Measurements from ENCODE around the gene NPRL2. TPM values are rescaled to one million over a fixed set of nuclear protein-coding genes. Genes with fewer than 3 reads are reported as not detected.
"Not testable (repeated sequence)": the region's sequence is repeated elsewhere in the genome, so short reads cannot be mapped to it uniquely, and the experiment has no call there.

The NPRL2 gene
- total RNA-seq, 1 experiment from 2014 or later = 14.0 TPM

DNA sequence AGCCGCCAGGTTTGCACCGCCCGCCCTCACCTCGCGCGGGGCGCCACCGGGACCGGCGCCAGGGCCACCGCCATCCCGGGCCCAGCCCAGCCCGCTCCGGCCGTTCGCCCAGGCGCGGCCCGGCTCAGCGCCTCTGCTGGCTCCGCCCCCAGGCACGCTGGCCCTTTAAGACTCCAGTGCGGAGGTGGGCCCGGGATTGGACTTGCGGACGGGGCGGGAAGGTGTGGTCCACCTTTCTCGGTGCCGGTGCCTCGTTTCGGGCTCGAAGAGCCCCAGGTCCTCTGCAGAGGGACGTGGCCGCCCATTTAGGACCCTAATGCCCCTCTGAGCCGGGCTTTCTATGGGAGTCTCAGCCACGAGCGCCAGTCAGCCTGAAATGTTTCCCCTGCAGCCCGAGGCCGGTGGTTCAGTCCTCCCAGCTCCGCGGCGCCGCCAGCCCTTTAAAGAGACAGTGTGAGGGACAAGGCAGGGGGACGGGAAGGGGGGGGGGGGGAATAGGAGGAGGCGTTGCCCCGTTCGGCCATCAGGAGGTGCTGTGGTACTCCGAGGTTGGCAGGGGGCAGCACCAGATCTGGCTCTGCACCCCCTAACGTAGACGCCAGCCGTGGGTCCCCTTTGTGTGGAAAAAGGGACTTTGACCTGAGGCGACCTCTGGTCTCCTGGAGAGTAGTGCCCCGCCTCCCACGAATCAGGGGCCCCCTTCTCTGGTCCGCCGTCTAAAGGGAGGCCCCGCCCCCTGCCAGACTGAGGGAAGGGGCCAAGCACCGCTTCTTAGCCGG is 29.1 kb downstream of the NPRL2 start:
- Histone ChIP-seq H3K27ac (peak overlapping the region; percentile 98), H3K4me3 (peak overlapping the region; percentile 90), H3K4me1 (peaks cover 4% of the 10 kb centered on the region; the same call in 1 of the 2 replicates), H3K27me3 (no peaks in the 10 kb centered on the region), H3K9me3 (replicated peaks) (no peaks in the 10 kb centered on the region), H3K36me3 (peaks cover 5% of the 10 kb centered on the region)
- DNase-seq = peak; percentile 89 to 92

GRCh38 chr3:50320853-50321335 is 29.7 kb downstream of the NPRL2 start:
- Histone ChIP-seq H3K27me3 (no peaks in the 10 kb centered on the region), H3K4me3 (peak overlapping the region; percentile 90), H3K9me3 (replicated peaks) (no peaks in the 10 kb centered on the region), H3K36me3 (peaks cover 5% of the 10 kb centered on the region), H3K4me1 (peaks cover 4% of the 10 kb centered on the region; the same call in 1 of the 2 replicates), H3K27ac (peak overlapping the region; percentile 98)
- DNase-seq = peak; percentile 77 to 79

DNA sequence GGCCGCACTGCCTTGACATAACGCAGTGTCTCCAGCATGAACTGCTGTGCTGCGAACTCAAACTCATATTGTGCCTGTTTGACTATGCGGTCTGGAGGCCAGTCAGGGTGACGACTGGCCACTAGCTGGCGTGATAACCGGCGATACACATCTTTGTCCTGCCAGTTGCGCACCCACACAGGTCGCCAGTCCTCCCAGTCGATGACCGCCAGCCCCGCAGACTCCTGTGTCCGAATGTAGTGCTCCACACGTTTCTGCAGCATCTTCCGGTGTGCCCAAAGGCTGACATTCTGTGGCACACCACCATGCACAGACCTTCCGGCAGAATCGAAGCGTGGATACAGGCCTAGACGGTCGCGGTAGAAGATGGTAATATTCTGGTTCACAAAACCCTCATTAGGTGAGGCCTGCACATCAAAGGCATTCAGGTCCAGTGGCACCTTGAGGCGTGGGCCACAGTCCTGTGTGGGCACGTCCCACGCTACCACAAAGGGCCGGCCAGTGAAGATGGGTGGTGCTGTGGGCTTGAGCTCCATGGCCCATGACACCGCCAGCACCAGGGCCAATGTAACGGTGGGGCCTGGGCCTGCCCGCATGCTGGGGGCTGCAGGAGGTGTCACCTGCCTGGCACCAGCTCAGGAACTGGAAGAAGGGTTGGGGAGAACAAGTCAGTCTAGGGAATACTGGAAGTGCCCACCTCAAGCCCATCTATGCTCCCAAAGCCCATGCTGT is 30.5 kb downstream of the NPRL2 start:
- Histone ChIP-seq H3K36me3 (peaks cover 5% of the 10 kb centered on the region), H3K27ac (no peak overlapping the region; the same call in 1 of the 2 replicates), H3K27me3 (no peaks in the 10 kb centered on the region), H3K4me1 (peaks cover 4% of the 10 kb centered on the region; the same call in 1 of the 2 replicates), H3K9me3 (replicated peaks) (no peaks in the 10 kb centered on the region), H3K4me3 (peak overlapping the region; percentile 90)
- no peak for DNase-seq

DNA sequence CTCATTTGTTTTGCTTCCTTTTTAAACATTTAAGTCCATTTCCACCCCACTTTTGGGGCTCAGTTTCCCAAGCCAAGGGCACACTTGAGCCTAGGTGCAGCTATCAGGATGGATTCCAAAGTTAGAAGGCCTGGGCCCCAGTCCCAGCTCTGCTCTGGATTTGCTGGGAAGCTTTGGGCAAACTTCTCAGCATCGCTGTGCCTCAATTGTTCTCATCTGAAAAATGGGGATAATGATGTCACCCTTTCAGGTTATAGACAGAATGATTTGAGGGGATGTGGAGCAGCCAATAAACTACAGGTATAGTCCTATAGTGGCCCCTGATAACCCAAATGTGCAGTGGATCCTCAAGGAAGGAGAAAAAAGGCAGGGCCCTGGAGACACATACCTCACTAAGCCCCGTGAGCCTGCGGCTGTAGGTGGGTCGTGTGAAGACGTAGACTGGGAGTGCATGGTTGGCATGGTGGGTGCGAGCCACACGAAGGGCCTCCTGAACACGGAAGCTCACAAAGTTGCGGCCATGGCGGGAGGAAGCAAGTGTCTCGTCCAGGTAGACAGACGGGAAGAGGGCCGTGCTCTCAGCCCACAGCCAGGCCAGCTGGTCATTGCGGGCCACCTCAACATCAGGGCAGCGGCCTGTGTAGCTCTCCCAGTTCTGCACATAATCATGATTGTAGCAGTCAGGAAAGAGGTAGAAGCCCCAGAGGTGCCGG is 31.2 kb downstream of the NPRL2 start:
- Histone ChIP-seq H3K9me3 (replicated peaks) (no peaks in the 10 kb centered on the region), H3K27me3 (no peaks in the 10 kb centered on the region), H3K4me1 (peaks cover 2% of the 10 kb centered on the region; the same call in 1 of the 2 replicates), H3K4me3 (no peak overlapping the region), H3K36me3 (peaks cover 5% of the 10 kb centered on the region), H3K27ac (no peak overlapping the region)
- DNase-seq = no peak

GRCh38 chr3:50318615-50319014 is 32.0 kb downstream of the NPRL2 start:
- Histone ChIP-seq H3K27me3 (no peaks in the 10 kb centered on the region), H3K36me3 (peaks cover 5% of the 10 kb centered on the region), H3K27ac (no peak overlapping the region), H3K4me3 (no peak overlapping the region), H3K9me3 (replicated peaks) (no peaks in the 10 kb centered on the region), H3K4me1 (no peaks in the 10 kb centered on the region; the same call in 1 of the 2 replicates)
- DNase-seq = no peak

DNA sequence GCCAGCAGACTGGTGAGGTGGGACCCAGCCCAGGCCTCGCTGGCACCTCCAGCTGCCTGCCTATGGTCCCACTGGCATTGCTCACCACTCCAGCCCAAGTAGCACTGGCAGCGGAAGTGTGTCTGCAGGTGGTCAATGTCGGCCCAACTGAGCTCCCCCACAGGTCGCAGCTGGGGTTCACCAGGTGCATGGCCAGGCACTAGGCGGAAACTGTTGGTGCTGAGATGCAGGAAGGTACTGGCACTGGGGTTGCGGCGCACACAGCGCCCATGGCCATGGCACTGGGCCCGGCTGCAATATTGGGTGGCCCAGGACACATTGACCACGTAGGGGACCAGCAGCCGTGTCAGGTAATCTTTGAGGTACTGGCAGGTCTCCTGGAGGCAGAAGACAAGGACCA is 32.4 kb downstream of the NPRL2 start:
- Histone ChIP-seq H3K4me3 (no peak overlapping the region), H3K27ac (no peak overlapping the region), H3K4me1 (no peaks in the 10 kb centered on the region; the same call in 1 of the 2 replicates), H3K36me3 (peaks cover 5% of the 10 kb centered on the region), H3K27me3 (no peaks in the 10 kb centered on the region), H3K9me3 (replicated peaks) (no peaks in the 10 kb centered on the region)
- DNase-seq = no peak

DNA sequence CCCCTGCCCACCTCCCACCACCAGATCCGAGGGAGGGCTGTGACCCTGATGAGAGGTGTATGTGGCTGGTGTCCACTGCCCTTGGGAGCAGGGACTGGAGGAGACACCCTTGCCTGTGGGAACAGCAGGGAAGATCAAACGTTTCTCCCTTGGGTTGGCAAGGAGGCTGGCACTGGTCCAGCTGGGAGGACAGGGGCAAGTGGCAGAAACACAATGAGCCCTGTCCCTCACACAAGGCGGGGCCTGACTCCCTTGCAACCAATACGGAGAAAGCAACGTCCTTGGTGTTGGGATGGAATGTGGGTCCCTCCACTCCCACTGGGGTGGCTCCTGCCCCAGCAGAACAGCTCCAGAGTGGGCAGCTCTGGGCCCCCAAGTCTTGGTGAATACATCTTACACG is 33.3 kb downstream of the NPRL2 start:
- no peak for DNase-seq
- Histone ChIP-seq H3K4me1 (no peaks in the 10 kb centered on the region; the same call in 1 of the 2 replicates), H3K27me3 (no peaks in the 10 kb centered on the region), H3K9me3 (replicated peaks) (no peaks in the 10 kb centered on the region), H3K27ac (no peak overlapping the region), H3K4me3 (no peak overlapping the region), H3K36me3 (peaks cover 5% of the 10 kb centered on the region)

- H3K4me3 ChIP-seq = no peak overlapping the region
- H3K27me3 ChIP-seq = no peaks in the 10 kb centered on the region
- no peaks in the 10 kb centered on the region for H3K9me3 ChIP-seq (replicated peaks)
- no peak for DNase-seq
- no peaks in the 10 kb centered on the region for H3K4me1 ChIP-seq
- H3K27ac ChIP-seq = no peak overlapping the region
- peaks cover 5% of the 10 kb centered on the region for H3K36me3 ChIP-seq
Observed at GRCh38 chr3:50316657-50317242, 33.8 kb downstream of the NPRL2 start.

- Histone ChIP-seq H3K27me3 (no peaks in the 10 kb centered on the region), H3K27ac (no peak overlapping the region), H3K36me3 (peaks cover 5% of the 10 kb centered on the region), H3K4me1 (no peaks in the 10 kb centered on the region), H3K4me3 (no peak overlapping the region), H3K9me3 (replicated peaks) (no peaks in the 10 kb centered on the region; the same call in 1 of the 2 replicates)
- no peak for DNase-seq
Observed at GRCh38 chr3:50314816-50315215, 35.8 kb downstream of the NPRL2 start.

GRCh38 chr3:50314342-50314741 is 36.2 kb downstream of the NPRL2 start:
- H3K4me1 ChIP-seq = no peaks in the 10 kb centered on the region
- no peak overlapping the region for H3K4me3 ChIP-seq
- no peaks in the 10 kb centered on the region for H3K27me3 ChIP-seq
- no peak for DNase-seq
- peaks cover 4% of the 10 kb centered on the region for H3K36me3 ChIP-seq
- H3K9me3 ChIP-seq (replicated peaks) = no peaks in the 10 kb centered on the region; the same call in 1 of the 2 replicates
- no peak overlapping the region for H3K27ac ChIP-seq

- H3K4me3 ChIP-seq; H3K27ac ChIP-seq; DNase-seq; H3K4me1 ChIP-seq; H3K9me3 ChIP-seq (replicated peaks); H3K36me3 ChIP-seq; H3K27me3 ChIP-seq: not testable (repeated sequence)
Observed at GRCh38 chr3:50312041-50312440, 38.5 kb downstream of the NPRL2 start.

DNA sequence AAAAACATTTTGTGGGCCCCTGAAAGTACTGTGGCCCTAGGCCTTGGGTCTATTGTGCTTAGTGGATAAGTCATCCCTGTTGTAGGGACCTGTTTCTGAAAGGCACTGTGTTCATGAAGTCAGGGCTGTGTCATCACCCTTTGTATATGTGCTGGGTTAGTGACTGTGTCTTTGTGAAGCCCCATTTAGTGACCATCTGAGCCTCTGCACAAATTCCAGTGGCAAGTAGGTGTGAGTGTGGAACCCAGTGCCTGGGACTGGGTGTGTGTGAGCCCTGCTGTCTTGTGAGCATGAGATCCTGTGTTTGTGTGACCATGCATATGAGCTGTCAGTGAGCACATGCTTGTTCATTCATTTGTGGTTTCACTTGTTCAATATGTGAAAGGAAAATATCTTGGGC is 46.0 kb downstream of the NPRL2 start:
- DNase-seq = no peak

GRCh38 chr3:50303013-50303815 is 47.4 kb downstream of the NPRL2 start, which contains the start of gene HYAL1:
Gene HYAL1, minus strand, starts transcription at chr3:50303574. Its CDS starts 618 bp downstream, at chr3:50302956.
- Histone ChIP-seq H3K9me3 (replicated peaks) (0 out of 2 replicates have a peak, but pooled peaks cover 3% of the 10 kb centered on the region), H3K27me3 (no peaks in the 10 kb centered on the region), H3K4me3 (no peak within 1 kb of the TSS), H3K36me3 (no peaks in the 10 kb centered on the region), H3K4me1 (peaks cover 8% of the 10 kb centered on the region; the same call in 1 of the 2 replicates), H3K27ac (no peak within 1 kb of the TSS)
- DNase-seq = no peak

More for the DNA sequence above, 46.0 kb downstream of the NPRL2 start:
- Histone ChIP-seq H3K9me3 (replicated peaks) (0 out of 2 replicates have a peak, but pooled peaks cover 3% of the 10 kb centered on the region), H3K36me3 (no peaks in the 10 kb centered on the region), H3K27ac (no peak overlapping the region), H3K4me3 (no peak overlapping the region), H3K27me3 (no peaks in the 10 kb centered on the region), H3K4me1 (peaks cover 8% of the 10 kb centered on the region; the same call in 1 of the 2 replicates)

Measured in SJCRH30 (cell line).